ENCODE data around the gene FADS6. TPM values are rescaled to one million over a fixed set of nuclear protein-coding genes. Genes with fewer than 3 reads are reported as not detected.

The FADS6 gene
- total RNA-seq (2014; rRNA removed) (not detected in 2 replicates), Bru-seq, nascent RNA (not detected), BruChase-seq, experiment 1, labeled RNA remaining after a 6-hour chase (percentile 5 among the genes with signal in this experiment), BruChase-seq, experiment 2, labeled RNA remaining after a 2-hour chase (percentile 2 among the genes with signal in this experiment)
- long read RNA-seq: 0 reads

- Histone ChIP-seq H3K9me3 (ENCODE audit: low read length) (no peaks in the 10 kb centered on the region), H3K9me2 (replicated peaks; ENCODE audit: low read length) (no peaks in the 10 kb centered on the region), H3K79me2 (ENCODE audit: low read length) (no peaks in the 10 kb centered on the region), H2AFZ (ENCODE audit: low read length) (no peak within 1 kb of the TSS), H3F3A (ENCODE audit: low read length, unreplicated experiment) (no peaks in the 10 kb centered on the region), H3K9ac (ENCODE audit: low read length) (no peak within 1 kb of the TSS), H3K4me2 (ENCODE audit: low read length) (no peak within 1 kb of the TSS), H3K4me1 (ENCODE audit: insufficient read depth, low read length) (no peaks in the 10 kb centered on the region), H4K20me1 (ENCODE audit: low read length) (no peaks in the 10 kb centered on the region), H3K4me3 (ENCODE audit: low read length) (no peak within 1 kb of the TSS), H3K36me3 (ENCODE audit: low read depth, low read length) (no peaks in the 10 kb centered on the region), H3K27me3 (ENCODE audit: low read length) (peaks cover 53% of the 10 kb centered on the region), H3K27ac (ENCODE audit: low read length) (no peak within 1 kb of the TSS)
- intact Hi-C loops (cut with micrococcal nuclease): no loop called here
- no TSS peak for BruUV-seq (replicated peaks)
- CTCF ChIA-PET: no interaction called here
- DNase-seq (no peak), ATAC-seq (no peak)
- TF ChIP-seq, protein P1, sequence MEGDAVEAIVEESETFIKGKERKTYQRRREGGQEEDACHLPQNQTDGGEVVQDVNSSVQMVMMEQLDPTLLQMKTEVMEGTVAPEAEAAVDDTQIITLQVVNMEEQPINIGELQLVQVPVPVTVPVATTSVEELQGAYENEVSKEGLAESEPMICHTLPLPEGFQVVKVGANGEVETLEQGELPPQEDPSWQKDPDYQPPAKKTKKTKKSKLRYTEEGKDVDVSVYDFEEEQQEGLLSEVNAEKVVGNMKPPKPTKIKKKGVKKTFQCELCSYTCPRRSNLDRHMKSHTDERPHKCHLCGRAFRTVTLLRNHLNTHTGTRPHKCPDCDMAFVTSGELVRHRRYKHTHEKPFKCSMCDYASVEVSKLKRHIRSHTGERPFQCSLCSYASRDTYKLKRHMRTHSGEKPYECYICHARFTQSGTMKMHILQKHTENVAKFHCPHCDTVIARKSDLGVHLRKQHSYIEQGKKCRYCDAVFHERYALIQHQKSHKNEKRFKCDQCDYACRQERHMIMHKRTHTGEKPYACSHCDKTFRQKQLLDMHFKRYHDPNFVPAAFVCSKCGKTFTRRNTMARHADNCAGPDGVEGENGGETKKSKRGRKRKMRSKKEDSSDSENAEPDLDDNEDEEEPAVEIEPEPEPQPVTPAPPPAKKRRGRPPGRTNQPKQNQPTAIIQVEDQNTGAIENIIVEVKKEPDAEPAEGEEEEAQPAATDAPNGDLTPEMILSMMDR (conservative IDR thresholded peaks at IDR 0.05; ENCODE audit: low read depth, low read length): no peak
- POLR2A ChIA-PET (ENCODE audit: unreplicated experiment): no interaction called here
Measured at GRCh38 chr17:74892974-74893911, at the start of gene FADS6. Gene FADS6, minus strand, starts transcription at chr17:74893633. Its CDS starts 38 bp downstream, at chr17:74893595.

- POLR2A ChIA-PET (ENCODE audit: unreplicated experiment): no interaction called here
- no peaks in the 10 kb centered on the region for H3F3A ChIP-seq (ENCODE audit: low read length, unreplicated experiment)
- ATAC-seq (no peak), DNase-seq (no peak)
- H4K20me1 ChIP-seq (ENCODE audit: low read length): no peaks in the 10 kb centered on the region
- no peak overlapping the region for H3K4me3 ChIP-seq (ENCODE audit: low read length)
- no peaks in the 10 kb centered on the region for H3K79me2 ChIP-seq (ENCODE audit: low read length)
- no peak overlapping the region for H3K4me2 ChIP-seq (ENCODE audit: low read length)
- intact Hi-C loops (cut with micrococcal nuclease): no loop called here
- TF ChIP-seq EZH2phosphoT487 (IDR thresholded peaks at IDR 0.05; ENCODE audit: borderline replicate concordance, low read length) (no peak), EZH2 (IDR thresholded peaks at IDR 0.05; ENCODE audit: low read length, unreplicated experiment) (no peak)
- TF ChIP-seq, protein P1 (conservative IDR thresholded peaks at IDR 0.05; ENCODE audit: low read depth, low read length): no peak
- no peaks in the 10 kb centered on the region for H3K9me3 ChIP-seq (ENCODE audit: low read length)
- peaks cover 27% of the 10 kb centered on the region for H3K4me1 ChIP-seq (ENCODE audit: insufficient read depth, low read length)
- no TSS peak for BruUV-seq (replicated peaks)
- H3K36me3 ChIP-seq (ENCODE audit: low read depth, low read length): no peaks in the 10 kb centered on the region
- no peak overlapping the region for H3K27ac ChIP-seq (ENCODE audit: low read length)
- H3K9ac ChIP-seq (ENCODE audit: low read length): no peak overlapping the region
- H3K9me2 ChIP-seq (replicated peaks; ENCODE audit: low read length): no peaks in the 10 kb centered on the region
- H3K27me3 ChIP-seq (ENCODE audit: low read length): peaks cover 17% of the 10 kb centered on the region
- no peak overlapping the region for H2AFZ ChIP-seq (ENCODE audit: low read length)
- CTCF ChIA-PET: no interaction called here
Measured at GRCh38 chr17:74941128-74941725, 47.8 kb upstream of the FADS6 start.

Data from PC-3 (cell line).